22Rv1 (cell line): ENCODE results near the gene NPHS1.

Experiments used
- H3K27ac ChIP-seq: fragments of 450-650 bp; 2 replicates; pipeline ENCODE4 v1.5.1; 2017
- ZFX ChIP-seq: fragments of 450-650 bp; IDR thresholded peaks from 2 replicates; pipeline ENCODE4 v1.6.1; 2017; ENCODE audit warnings: antibody characterized with exemption, borderline replicate concordance
- TF ChIP-seq, protein P1 (sequence below): fragments of 450-650 bp; IDR thresholded peaks from 2 replicates; pipeline ENCODE4 v1.5.1; 2017; ENCODE audit warnings: mild to moderate bottlenecking

NPHS1 gene

DNA sequence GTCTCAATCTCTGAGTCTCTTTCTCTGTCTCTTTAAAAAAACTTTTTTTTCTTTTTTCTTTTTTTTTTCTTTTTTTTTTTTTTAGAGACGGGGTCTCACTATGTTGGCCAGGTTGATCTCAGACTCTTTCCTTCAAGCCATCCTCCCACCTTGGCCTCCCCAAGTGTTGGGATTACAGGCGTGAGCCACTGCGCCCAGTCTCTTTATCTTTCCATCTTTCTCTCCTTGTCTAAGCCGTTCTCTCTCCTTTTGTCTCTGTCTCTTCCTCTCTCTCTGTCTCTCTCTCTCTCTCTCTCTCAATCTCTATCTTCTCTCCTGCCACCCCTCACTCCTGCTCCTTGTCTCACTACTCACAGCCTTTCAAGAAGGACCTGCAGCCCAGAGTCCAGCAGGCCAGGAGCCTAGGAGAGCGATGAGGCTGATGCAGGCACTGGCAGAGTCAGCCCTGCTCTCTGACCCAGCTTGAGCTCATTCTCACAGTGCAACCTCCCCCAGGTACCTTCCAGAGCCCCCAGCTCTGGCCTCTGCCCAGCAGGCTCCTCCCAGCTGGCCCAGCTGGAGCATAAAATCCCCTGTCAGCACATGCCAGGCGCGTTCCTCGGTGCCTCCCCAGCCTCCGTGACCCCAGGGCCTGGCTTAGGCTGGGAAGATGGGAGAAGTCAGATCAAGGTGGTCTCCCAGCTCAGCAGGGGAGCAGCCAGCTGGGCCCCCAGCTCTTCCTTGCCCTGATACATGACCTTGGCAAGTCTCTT, at the start of gene NPHS1:
TSS of gene NPHS1 (minus strand) at position 476 of the 752 bp plus-strand sequence. CDS start 667 bp downstream, outside the sequence.
- no peak within 1 kb of the TSS for H3K27ac ChIP-seq
- TF ChIP-seq, protein P1, sequence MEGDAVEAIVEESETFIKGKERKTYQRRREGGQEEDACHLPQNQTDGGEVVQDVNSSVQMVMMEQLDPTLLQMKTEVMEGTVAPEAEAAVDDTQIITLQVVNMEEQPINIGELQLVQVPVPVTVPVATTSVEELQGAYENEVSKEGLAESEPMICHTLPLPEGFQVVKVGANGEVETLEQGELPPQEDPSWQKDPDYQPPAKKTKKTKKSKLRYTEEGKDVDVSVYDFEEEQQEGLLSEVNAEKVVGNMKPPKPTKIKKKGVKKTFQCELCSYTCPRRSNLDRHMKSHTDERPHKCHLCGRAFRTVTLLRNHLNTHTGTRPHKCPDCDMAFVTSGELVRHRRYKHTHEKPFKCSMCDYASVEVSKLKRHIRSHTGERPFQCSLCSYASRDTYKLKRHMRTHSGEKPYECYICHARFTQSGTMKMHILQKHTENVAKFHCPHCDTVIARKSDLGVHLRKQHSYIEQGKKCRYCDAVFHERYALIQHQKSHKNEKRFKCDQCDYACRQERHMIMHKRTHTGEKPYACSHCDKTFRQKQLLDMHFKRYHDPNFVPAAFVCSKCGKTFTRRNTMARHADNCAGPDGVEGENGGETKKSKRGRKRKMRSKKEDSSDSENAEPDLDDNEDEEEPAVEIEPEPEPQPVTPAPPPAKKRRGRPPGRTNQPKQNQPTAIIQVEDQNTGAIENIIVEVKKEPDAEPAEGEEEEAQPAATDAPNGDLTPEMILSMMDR, result no peak
- TF ChIP-seq ZFX, result no peak

- no peak for TF ChIP-seq ZFX
- TF ChIP-seq, protein P1, result no peak
- peak overlapping the region; percentile 73; the same call in 1 of the 2 replicates for H3K27ac ChIP-seq
Observed at GRCh38 chr19:35901055-35901644, 48.8 kb upstream of the NPHS1 start.

DNA sequence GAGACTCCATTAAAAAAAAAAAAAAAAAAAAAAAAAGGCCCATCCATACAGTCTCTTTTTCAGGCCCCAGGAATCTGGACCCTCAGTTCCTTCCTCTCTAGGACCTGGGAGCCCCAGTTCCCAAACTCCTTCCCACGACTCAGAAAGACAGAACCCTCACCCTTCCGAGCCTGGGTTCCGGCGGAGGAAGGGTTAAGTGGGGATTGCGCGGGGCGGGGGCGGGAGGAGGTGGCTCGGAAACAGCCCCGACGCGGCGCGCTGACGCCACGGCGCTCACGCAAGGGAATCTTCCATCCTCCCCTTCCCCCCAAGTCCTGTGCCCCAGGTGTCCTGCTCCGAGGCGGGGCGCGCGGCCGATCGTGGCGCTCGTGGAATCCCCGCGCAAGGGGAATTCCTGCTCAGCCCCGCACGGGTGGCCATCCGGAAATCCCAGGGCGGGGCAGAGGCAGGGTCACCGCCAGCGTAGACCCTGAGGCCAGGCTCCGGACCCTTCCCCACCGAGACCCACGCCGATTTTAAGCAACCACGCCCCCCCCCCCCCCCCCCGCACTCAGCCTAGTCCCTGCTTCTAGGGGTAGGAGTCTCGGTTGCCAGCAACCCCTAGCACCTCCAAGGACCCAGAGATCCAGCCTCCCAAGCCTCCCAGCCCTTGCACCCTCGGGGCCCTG, 47.4 kb upstream of the NPHS1 start:
- TF ChIP-seq, protein P1, result no peak
- TF ChIP-seq ZFX, result no peak

DNA sequence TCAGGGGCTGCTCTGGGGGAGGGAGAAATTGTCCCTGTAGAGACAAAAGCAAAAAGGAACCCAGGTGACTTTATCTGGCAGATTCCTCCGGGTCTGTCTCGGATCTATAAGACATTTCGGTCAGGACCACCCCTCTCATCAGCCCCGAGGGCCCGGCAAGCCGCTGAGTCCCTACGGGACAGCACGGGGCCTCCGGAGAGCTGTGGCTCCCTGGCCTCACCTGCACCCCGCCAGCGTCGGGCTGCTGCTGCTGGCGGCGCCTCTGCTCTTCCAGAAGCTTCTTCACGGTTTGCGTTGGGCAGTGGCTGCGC, 46.1 kb upstream of the NPHS1 start:
- H3K27ac ChIP-seq, result peak overlapping the region; percentile 73
- TF ChIP-seq ZFX, result no peak
- TF ChIP-seq, protein P1, result no peak

More for the DNA sequence above, 47.4 kb upstream of the NPHS1 start:
- peak overlapping the region; percentile 73 for H3K27ac ChIP-seq

GRCh38 chr19:35897706-35898451, 45.6 kb upstream of the NPHS1 start:
- no peak overlapping the region for H3K27ac ChIP-seq
- TF ChIP-seq ZFX, result no peak
- TF ChIP-seq, protein P1, result no peak

- no peak overlapping the region for H3K27ac ChIP-seq
- TF ChIP-seq ZFX, result no peak
- TF ChIP-seq, protein P1, result no peak
Observed at GRCh38 chr19:35896643-35897040, 44.3 kb upstream of the NPHS1 start.
